Dendritic cell treated with granulocyte-macrophage colony-stimulating factor and Interleukin-4, amounts not matched to agents 40 ng/mL and 50 ng/mL, for 4 days (primary cell): ENCODE measurements around the gene MPC1L.
A peak's percentile ranks its signal among the peaks of the same experiment; 100 is the strongest.

Experiments
- H3K27ac Mint-ChIP-seq: one replicate; pipeline ENCODE4 v1.8.0; 2022; ENCODE audit warnings: mild to moderate bottlenecking, mixed read lengths
- H3K27me3 Mint-ChIP-seq: one replicate; pipeline ENCODE4 v1.8.0; 2022; ENCODE audit warnings: mild to moderate bottlenecking, mixed read lengths
- H3K36me3 Mint-ChIP-seq: one replicate; pipeline ENCODE4 v1.8.0; 2022; ENCODE audit warnings: low read depth, mixed read lengths
- H3K4me1 Mint-ChIP-seq: one replicate; pipeline ENCODE4 v1.8.0; 2022; ENCODE audit warnings: low read depth, mixed read lengths
- H3K4me3 Mint-ChIP-seq: one replicate; pipeline ENCODE4 v1.8.0; 2022; ENCODE audit warnings: mild to moderate bottlenecking, moderate library complexity, mixed read lengths
- H3K9me3 Mint-ChIP-seq: one replicate; pipeline ENCODE4 v1.8.0; 2022; ENCODE audit warnings: mixed read lengths
- intact Hi-C: fragments of 100-400 bp; cut with micrococcal nuclease; formaldehyde crosslinking; loops from one replicate; pipeline ENCODE4 v1.15.0; 2022

Gene MPC1L

GRCh38 chrX:40603446-40603845, 19.8 kb upstream of the MPC1L start:
- no peaks in the 10 kb centered on the region for H3K9me3 Mint-ChIP-seq
- H3K27ac Mint-ChIP-seq = no peak overlapping the region
- H3K4me1 Mint-ChIP-seq = no peaks in the 10 kb centered on the region
- H3K27me3 Mint-ChIP-seq = no peaks in the 10 kb centered on the region
- H3K4me3 Mint-ChIP-seq = no peak overlapping the region
- intact Hi-C loops = no loop called here
- peaks cover 62% of the 10 kb centered on the region for H3K36me3 Mint-ChIP-seq

GRCh38 chrX:40607381-40607780, 15.8 kb upstream of the MPC1L start:
- no peak overlapping the region for H3K27ac Mint-ChIP-seq
- no peak overlapping the region for H3K4me3 Mint-ChIP-seq

GRCh38 chrX:40612511-40612910, 10.7 kb upstream of the MPC1L start:
- Mint-ChIP-seq H3K4me1 (no peaks in the 10 kb centered on the region), H3K9me3 (no peaks in the 10 kb centered on the region), H3K4me3 (no peak overlapping the region), H3K27me3 (no peaks in the 10 kb centered on the region), H3K36me3 (peaks cover 5% of the 10 kb centered on the region), H3K27ac (no peak overlapping the region)
- intact Hi-C loops = no loop called here

More at GRCh38 chrX:40607381-40607780, 15.8 kb upstream of the MPC1L start:
- no peaks in the 10 kb centered on the region for H3K9me3 Mint-ChIP-seq
- no peaks in the 10 kb centered on the region for H3K27me3 Mint-ChIP-seq
- H3K36me3 Mint-ChIP-seq = peaks cover 32% of the 10 kb centered on the region
- intact Hi-C loops = no loop called here
- no peaks in the 10 kb centered on the region for H3K4me1 Mint-ChIP-seq

- Mint-ChIP-seq H3K27me3 (no peaks in the 10 kb centered on the region), H3K4me3 (no peak overlapping the region), H3K27ac (no peak overlapping the region), H3K4me1 (no peaks in the 10 kb centered on the region), H3K9me3 (no peaks in the 10 kb centered on the region), H3K36me3 (no peaks in the 10 kb centered on the region)
- intact Hi-C loops = no loop called here
These were observed 7.3 kb upstream of the MPC1L start for GRCh38 chrX:40615976-40616375.

GRCh38 chrX:40617566-40617965, 5.7 kb upstream of the MPC1L start:
- H3K4me1 Mint-ChIP-seq = no peaks in the 10 kb centered on the region
- no peak overlapping the region for H3K4me3 Mint-ChIP-seq
- intact Hi-C loops = no loop called here
- H3K9me3 Mint-ChIP-seq = no peaks in the 10 kb centered on the region
- H3K36me3 Mint-ChIP-seq = no peaks in the 10 kb centered on the region
- no peak overlapping the region for H3K27ac Mint-ChIP-seq
- no peaks in the 10 kb centered on the region for H3K27me3 Mint-ChIP-seq

- Mint-ChIP-seq H3K36me3 (peaks cover 19% of the 10 kb centered on the region), H3K9me3 (peaks cover 7% of the 10 kb centered on the region), H3K4me1 (no peaks in the 10 kb centered on the region), H3K27me3 (no peaks in the 10 kb centered on the region), H3K27ac (no peak overlapping the region), H3K4me3 (no peak overlapping the region)
- intact Hi-C loops = no loop called here
These were observed 619 bp upstream of the MPC1L start for GRCh38 chrX:40622479-40623138.

GRCh38 chrX:40623665-40624064, 437 bp downstream of the MPC1L start:
- peaks cover 7% of the 10 kb centered on the region for H3K9me3 Mint-ChIP-seq
- H3K27me3 Mint-ChIP-seq = no peaks in the 10 kb centered on the region
- H3K4me1 Mint-ChIP-seq = no peaks in the 10 kb centered on the region
- H3K27ac Mint-ChIP-seq = no peak overlapping the region
- intact Hi-C loops = no loop called here
- peaks cover 30% of the 10 kb centered on the region for H3K36me3 Mint-ChIP-seq
- no peak overlapping the region for H3K4me3 Mint-ChIP-seq

- Mint-ChIP-seq H3K4me1 (no peaks in the 10 kb centered on the region), H3K27me3 (no peaks in the 10 kb centered on the region), H3K27ac (no peak overlapping the region), H3K4me3 (no peak overlapping the region), H3K36me3 (peaks cover 38% of the 10 kb centered on the region), H3K9me3 (peaks cover 7% of the 10 kb centered on the region)
- intact Hi-C loops = no loop called here
These were observed 2.1 kb downstream of the MPC1L start for GRCh38 chrX:40625294-40625693.

GRCh38 chrX:40628506-40628905, 5.3 kb downstream of the MPC1L start:
- H3K27me3 Mint-ChIP-seq = no peaks in the 10 kb centered on the region
- H3K9me3 Mint-ChIP-seq = peaks cover 5% of the 10 kb centered on the region
- no peak overlapping the region for H3K4me3 Mint-ChIP-seq
- peaks cover 61% of the 10 kb centered on the region for H3K36me3 Mint-ChIP-seq
- intact Hi-C loops = no loop called here
- H3K4me1 Mint-ChIP-seq = peaks cover 17% of the 10 kb centered on the region
- H3K27ac Mint-ChIP-seq = no peak overlapping the region

GRCh38 chrX:40632199-40632598, 9.0 kb downstream of the MPC1L start:
- Mint-ChIP-seq H3K27ac (peak overlapping the region; percentile 64), H3K9me3 (no peaks in the 10 kb centered on the region), H3K4me1 (peaks cover 48% of the 10 kb centered on the region), H3K36me3 (peaks cover 83% of the 10 kb centered on the region), H3K27me3 (no peaks in the 10 kb centered on the region), H3K4me3 (no peak overlapping the region)
- intact Hi-C loops = no loop called here

GRCh38 chrX:40637687-40638086, 14.5 kb downstream of the MPC1L start:
- Mint-ChIP-seq H3K9me3 (no peaks in the 10 kb centered on the region), H3K27me3 (no peaks in the 10 kb centered on the region), H3K27ac (no peak overlapping the region), H3K4me3 (no peak overlapping the region), H3K4me1 (peaks cover 63% of the 10 kb centered on the region), H3K36me3 (peaks cover 89% of the 10 kb centered on the region)
- intact Hi-C loops = no loop called here

- no peaks in the 10 kb centered on the region for H3K9me3 Mint-ChIP-seq
- H3K4me3 Mint-ChIP-seq = peak overlapping the region; percentile 94
- H3K4me1 Mint-ChIP-seq = peaks cover 40% of the 10 kb centered on the region
- H3K36me3 Mint-ChIP-seq = peaks cover 61% of the 10 kb centered on the region
- peak overlapping the region; percentile 95 for H3K27ac Mint-ChIP-seq
- intact Hi-C loops = loop anchor here (1.0 kb wide), 1 partner anchor 64 kb away; the partner anchor contains the start of gene ATP6AP2
- H3K27me3 Mint-ChIP-seq = no peaks in the 10 kb centered on the region
These were observed 20.9 kb downstream of the MPC1L start for GRCh38 chrX:40644176-40644575.

- intact Hi-C loops = loop anchor here (1.0 to 5.0 kb wide), 2 partner anchors 65 to 103 kb away; partner anchors contain the start of gene ATP6AP2
- Mint-ChIP-seq H3K4me3 (peak overlapping the region; percentile 94), H3K9me3 (no peaks in the 10 kb centered on the region), H3K27me3 (no peaks in the 10 kb centered on the region), H3K27ac (peak overlapping the region; percentile 95), H3K36me3 (peaks cover 56% of the 10 kb centered on the region), H3K4me1 (peaks cover 35% of the 10 kb centered on the region)
These were observed 21.7 kb downstream of the MPC1L start for GRCh38 chrX:40644821-40645358.

- Mint-ChIP-seq H3K4me3 (peak overlapping the region; percentile 93), H3K27me3 (no peaks in the 10 kb centered on the region), H3K4me1 (peaks cover 26% of the 10 kb centered on the region), H3K27ac (peak overlapping the region; percentile 95), H3K9me3 (no peaks in the 10 kb centered on the region), H3K36me3 (peaks cover 52% of the 10 kb centered on the region)
- intact Hi-C loops = loop anchor here (5.0 kb wide), 1 partner anchor 104 kb away; no protein-coding TSS in a partner anchor
These were observed 23.5 kb downstream of the MPC1L start for GRCh38 chrX:40646489-40647306.
